Ishikawa (cell line): ENCODE data around the gene ADGRG7.

ENCODE experiments used
- CEBPB ChIP-seq: IDR thresholded peaks from 2 replicates; pipeline ENCODE4 v1.6.1; 2012
- RAD21 ChIP-seq: IDR thresholded peaks from 2 replicates; pipeline ENCODE4 v1.6.1; 2012; ENCODE audit warnings: low read depth

- TF ChIP-seq CEBPB (no peak), RAD21 (no peak)
Observed at GRCh38 chr3:100561459-100562158, 47.8 kb upstream of the ADGRG7 start.
